HAP-1 (cell line): ENCODE results near the gene ZDHHC7.

ENCODE experiments used
- DNase-seq, 2 experiments: peaks; one replicate each; pipeline ENCODE4 v3.0.0-alpha.2; 2016 to 2020; ENCODE audit warnings: low spot score in 2 of 2
- H3K27me3 ChIP-seq: fragments of 250-450 bp; sonication (Bioruptor Pico); 2 replicates; pipeline ENCODE4 v1.5.1; 2020; ENCODE audit warnings: low read depth, mild to moderate bottlenecking, moderate library complexity
- H3K36me3 ChIP-seq: fragments of 250-450 bp; sonication (Bioruptor Pico); replicated peaks from 2 replicates; pipeline ENCODE4 v1.5.1; 2020; ENCODE audit warnings: mild to moderate bottlenecking
- H3K4me1 ChIP-seq: fragments of 250-450 bp; sonication (Bioruptor Pico); 2 replicates; pipeline ENCODE4 v1.5.1; 2020; ENCODE audit warnings: mild to moderate bottlenecking
- H3K4me3 ChIP-seq: fragments of 250-450 bp; sonication (Bioruptor Pico); 2 replicates; pipeline ENCODE4 v1.5.1; 2020; ENCODE audit warnings: mild to moderate bottlenecking, moderate library complexity
- H3K9me3 ChIP-seq: fragments of 250-450 bp; sonication (Bioruptor Pico); 2 replicates; pipeline ENCODE4 v1.5.1; 2020; ENCODE audit warnings: mild to moderate bottlenecking, moderate library complexity
- in situ Hi-C: fragments of 300-500 bp; cut with MboI; formaldehyde crosslinking; loops from 3 replicates; pipeline ENCODE4 v1.14.3; 2020; ENCODE audit warnings: low sequenced_read_pairs, inconsistent platforms, mixed read lengths

Gene ZDHHC7

GRCh38 chr16:84988328-84989080 lies 22.8 kb downstream of the ZDHHC7 start:
- in situ Hi-C loops: no loop called here
- peaks cover 46% of the 10 kb centered on the region for H3K36me3 ChIP-seq
- no peaks in the 10 kb centered on the region for H3K4me1 ChIP-seq
- DNase-seq: no peak
- H3K9me3 ChIP-seq: no peaks in the 10 kb centered on the region
- H3K27me3 ChIP-seq: no peaks in the 10 kb centered on the region
- no peak overlapping the region for H3K4me3 ChIP-seq

DNA sequence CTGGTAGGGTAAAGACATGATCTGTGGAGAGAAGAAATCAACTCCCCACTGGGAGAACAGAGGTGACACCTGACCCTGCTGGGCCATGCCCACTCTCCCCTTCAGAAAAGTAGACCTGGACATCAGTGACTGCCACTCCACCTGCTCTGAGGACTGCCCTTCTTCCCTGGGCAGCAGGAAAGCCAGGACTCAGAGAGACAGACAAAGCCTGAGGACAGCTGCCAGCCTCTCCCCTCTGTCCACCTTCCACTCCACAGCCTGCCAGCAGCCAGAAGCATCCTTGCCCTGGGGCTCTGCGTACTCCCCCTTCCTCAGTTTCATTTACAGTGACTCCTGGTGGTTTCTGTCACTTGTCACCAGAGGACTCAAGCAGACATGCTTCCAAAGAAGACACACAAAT lies 24.5 kb downstream of the ZDHHC7 start:
- Histone ChIP-seq H3K27me3 (no peaks in the 10 kb centered on the region), H3K36me3 (peaks cover 50% of the 10 kb centered on the region), H3K4me3 (no peak overlapping the region), H3K4me1 (no peaks in the 10 kb centered on the region), H3K9me3 (no peaks in the 10 kb centered on the region)
- no peak for DNase-seq
- in situ Hi-C loops: no loop called here

DNA sequence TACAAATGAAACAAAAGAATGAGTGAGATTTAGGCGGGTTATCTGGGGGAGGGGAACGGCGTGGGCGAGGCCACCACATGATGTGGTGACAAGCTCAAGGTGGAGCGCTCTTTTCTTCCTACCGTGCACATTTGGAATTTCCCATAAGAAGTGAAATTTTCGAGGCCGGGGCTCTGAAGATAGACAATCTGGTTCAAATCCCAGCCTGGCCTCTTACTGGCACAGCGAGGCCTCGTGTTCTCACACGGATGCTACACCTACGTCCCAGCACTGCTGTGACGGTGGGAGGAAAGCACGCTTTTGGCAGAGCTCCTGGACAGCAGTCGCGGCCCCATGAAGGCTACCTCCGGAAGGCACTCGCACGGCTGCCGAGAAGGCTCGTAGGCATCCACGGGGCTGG lies 25.2 kb downstream of the ZDHHC7 start:
- no peak for DNase-seq
- Histone ChIP-seq H3K4me3 (no peak overlapping the region), H3K4me1 (no peaks in the 10 kb centered on the region), H3K9me3 (no peaks in the 10 kb centered on the region), H3K36me3 (peaks cover 52% of the 10 kb centered on the region), H3K27me3 (no peaks in the 10 kb centered on the region)
- in situ Hi-C loops: no loop called here

- DNase-seq: no peak
- Histone ChIP-seq H3K27me3 (no peaks in the 10 kb centered on the region), H3K9me3 (no peaks in the 10 kb centered on the region), H3K36me3 (peaks cover 47% of the 10 kb centered on the region), H3K4me3 (no peak overlapping the region), H3K4me1 (no peaks in the 10 kb centered on the region)
- in situ Hi-C loops: no loop called here
Observed at GRCh38 chr16:84985079-84986065, 26.0 kb downstream of the ZDHHC7 start.

DNA sequence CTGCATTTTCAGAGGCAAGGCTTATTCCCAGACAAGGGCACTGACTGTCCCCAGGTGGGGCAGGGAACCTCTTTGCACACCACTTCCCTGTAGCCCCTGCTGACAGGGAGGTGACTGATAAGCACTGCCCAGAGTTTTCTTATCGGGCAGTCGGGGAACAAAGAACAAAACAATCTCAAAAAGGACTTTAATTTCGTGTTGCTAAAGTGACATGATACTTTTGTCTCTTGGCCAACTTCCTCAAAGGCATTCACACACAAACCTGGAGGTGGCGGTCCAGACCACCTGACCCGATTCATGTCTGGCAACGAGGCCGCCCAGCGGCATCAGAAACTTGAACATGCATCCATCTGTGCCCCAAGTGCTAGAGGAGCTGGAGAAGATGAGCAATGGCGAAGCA lies 28.9 kb downstream of the ZDHHC7 start:
- no peak for DNase-seq
- Histone ChIP-seq H3K9me3 (no peaks in the 10 kb centered on the region), H3K36me3 (peaks cover 38% of the 10 kb centered on the region), H3K4me1 (no peaks in the 10 kb centered on the region), H3K27me3 (no peaks in the 10 kb centered on the region), H3K4me3 (no peak overlapping the region)
- in situ Hi-C loops: no loop called here

GRCh38 chr16:84979516-84979915 lies 31.8 kb downstream of the ZDHHC7 start:
- Histone ChIP-seq H3K36me3 (peaks cover 47% of the 10 kb centered on the region), H3K9me3 (no peaks in the 10 kb centered on the region), H3K27me3 (no peaks in the 10 kb centered on the region), H3K4me3 (no peak overlapping the region), H3K4me1 (no peaks in the 10 kb centered on the region)
- in situ Hi-C loops: no loop called here
- DNase-seq: no peak

DNA sequence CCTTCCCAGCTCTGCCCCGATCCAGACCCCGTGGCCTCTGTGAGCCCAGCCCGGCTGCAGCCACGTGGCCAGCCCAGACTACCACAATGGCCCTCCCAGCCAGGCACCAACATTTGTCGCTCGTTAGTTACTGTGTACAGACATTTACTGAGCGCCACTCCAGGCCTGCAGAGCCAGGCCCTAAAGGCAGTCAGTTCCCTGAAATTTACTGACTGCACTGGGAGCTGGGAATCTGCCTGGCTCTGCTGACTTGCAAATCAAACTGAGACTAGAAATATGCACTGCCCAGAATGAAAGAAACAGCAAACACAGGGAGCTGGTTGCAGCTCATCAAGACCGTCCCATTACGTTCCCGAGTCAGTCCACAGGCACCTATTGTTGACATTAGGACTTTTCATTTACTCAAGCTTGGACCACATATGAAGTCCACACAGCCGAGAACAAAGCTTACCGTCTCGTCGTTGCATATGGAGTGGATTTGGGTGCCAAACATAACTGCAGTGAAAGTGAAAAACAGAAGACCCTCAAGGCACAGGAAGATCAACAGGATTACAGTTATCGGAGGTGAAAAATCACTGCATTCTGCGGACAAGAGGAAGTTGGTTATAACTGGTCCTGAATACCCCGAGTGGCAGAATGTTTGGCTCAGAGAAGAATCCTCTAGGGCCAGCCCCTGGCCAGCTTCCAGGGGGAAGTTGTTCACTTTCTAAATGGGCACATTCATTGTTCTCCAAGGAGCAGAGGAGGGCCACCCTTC lies 34.5 kb downstream of the ZDHHC7 start:
- H3K9me3 ChIP-seq: no peaks in the 10 kb centered on the region
- H3K27me3 ChIP-seq: no peaks in the 10 kb centered on the region
- H3K4me3 ChIP-seq: no peak overlapping the region
- peaks cover 43% of the 10 kb centered on the region for H3K36me3 ChIP-seq
- no peak for DNase-seq
- no peaks in the 10 kb centered on the region for H3K4me1 ChIP-seq
- in situ Hi-C loops: no loop called here

- in situ Hi-C loops: no loop called here
- Histone ChIP-seq H3K9me3 (no peaks in the 10 kb centered on the region), H3K36me3 (peaks cover 34% of the 10 kb centered on the region), H3K4me3 (no peak overlapping the region), H3K27me3 (no peaks in the 10 kb centered on the region), H3K4me1 (no peaks in the 10 kb centered on the region)
- DNase-seq: no peak
Observed at GRCh38 chr16:84975522-84975921, 35.8 kb downstream of the ZDHHC7 start.

DNA sequence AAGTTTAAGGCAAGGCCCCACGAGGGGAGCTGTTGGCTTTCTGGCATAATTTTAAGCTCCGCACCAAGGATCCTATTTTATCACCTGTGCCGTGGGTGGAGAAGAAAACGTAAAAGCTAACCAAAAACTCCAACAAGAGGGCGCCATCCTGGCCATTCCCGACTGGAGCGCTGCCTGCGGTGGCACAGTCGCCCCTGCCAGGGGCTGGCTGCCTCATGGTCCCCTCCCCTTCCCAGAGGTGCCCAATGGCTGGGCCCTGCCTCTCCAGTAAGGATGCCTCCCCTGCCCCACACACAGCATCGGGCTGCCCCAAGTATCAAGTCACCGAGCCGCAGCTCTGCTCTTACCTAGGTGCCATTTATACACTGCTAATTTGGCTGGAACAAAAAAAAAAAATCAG lies 36.3 kb downstream of the ZDHHC7 start:
- Histone ChIP-seq H3K9me3 (no peaks in the 10 kb centered on the region), H3K4me3 (no peak overlapping the region), H3K36me3 (peaks cover 34% of the 10 kb centered on the region), H3K27me3 (no peaks in the 10 kb centered on the region), H3K4me1 (no peaks in the 10 kb centered on the region)
- in situ Hi-C loops: no loop called here
- no peak for DNase-seq

DNA sequence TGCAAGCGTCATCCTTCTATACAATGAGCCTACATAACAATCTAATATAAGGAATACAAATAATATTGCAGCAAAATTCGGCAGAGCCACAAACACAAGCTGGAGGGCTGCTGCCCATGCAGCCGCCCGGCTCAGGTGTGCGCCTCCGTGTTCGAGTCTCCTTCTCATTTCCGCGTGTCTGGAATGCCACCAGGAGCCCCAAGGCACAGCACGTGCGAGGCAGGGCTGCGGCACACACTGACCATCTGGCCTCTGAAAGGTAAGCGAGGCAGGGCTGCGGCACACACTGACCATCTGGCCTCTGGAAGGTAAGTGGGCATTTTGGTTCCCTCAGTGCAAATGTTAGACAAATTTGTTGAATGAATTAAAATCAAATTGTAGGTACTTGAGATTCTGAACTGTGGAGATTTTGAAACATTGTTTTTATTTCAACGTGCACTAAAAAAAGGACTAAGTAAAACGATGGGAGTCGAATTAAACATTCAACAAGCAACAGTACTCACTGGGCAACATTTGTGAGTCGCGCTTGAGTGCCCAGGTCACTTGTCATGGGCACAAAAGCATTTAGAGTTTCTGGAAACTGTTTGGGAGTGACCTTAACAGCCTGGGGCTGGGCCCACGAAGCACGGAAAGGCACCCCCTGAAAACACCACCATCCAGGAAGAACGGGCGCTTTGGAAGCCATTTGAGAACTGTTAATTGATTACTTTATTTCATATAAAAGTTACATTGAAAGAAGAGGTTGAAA lies 37.4 kb downstream of the ZDHHC7 start:
- H3K27me3 ChIP-seq: no peaks in the 10 kb centered on the region
- peaks cover 32% of the 10 kb centered on the region for H3K36me3 ChIP-seq
- H3K9me3 ChIP-seq: no peaks in the 10 kb centered on the region
- H3K4me3 ChIP-seq: no peak overlapping the region
- H3K4me1 ChIP-seq: no peaks in the 10 kb centered on the region
- in situ Hi-C loops: no loop called here
- DNase-seq: no peak

GRCh38 chr16:84973236-84973635 lies 38.1 kb downstream of the ZDHHC7 start:
- no peaks in the 10 kb centered on the region for H3K4me1 ChIP-seq
- no peaks in the 10 kb centered on the region for H3K9me3 ChIP-seq
- H3K4me3 ChIP-seq: no peak overlapping the region
- in situ Hi-C loops: no loop called here
- no peak for DNase-seq
- peaks cover 27% of the 10 kb centered on the region for H3K36me3 ChIP-seq
- no peaks in the 10 kb centered on the region for H3K27me3 ChIP-seq

DNA sequence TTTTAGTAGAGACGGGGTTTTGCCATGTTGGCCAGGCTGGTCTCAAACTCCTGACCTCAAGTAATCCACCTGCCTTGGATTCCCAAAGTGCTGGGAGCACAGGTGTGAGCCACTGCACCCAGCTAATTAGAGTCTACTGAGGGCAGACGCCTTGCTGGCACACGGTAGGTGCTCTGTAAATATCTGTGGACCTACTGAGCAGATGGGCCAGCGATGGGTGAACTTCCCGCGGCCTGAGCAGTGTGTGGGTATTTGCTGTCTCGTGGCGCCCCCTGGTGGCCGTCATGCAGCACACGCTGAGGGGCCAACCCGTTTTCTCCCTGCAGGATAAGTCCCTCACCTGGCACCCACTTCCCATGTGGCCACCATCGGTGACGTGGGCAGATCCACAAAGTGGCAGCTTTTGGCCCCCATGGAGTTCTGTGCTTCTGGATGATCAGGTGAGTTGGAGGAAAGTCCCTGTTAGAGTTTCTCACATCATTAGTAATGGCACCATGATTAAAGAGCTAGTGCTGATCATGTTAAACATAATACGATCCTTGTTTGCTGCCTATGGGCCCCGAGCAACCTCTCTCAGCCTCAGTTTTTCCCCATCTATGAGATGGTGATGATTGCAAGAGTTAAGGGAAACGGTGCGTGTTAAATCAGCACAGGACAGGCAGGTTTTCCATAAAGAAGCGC lies 40.7 kb downstream of the ZDHHC7 start:
- in situ Hi-C loops: no loop called here

More for the DNA sequence above, 40.7 kb downstream of the ZDHHC7 start:
- H3K4me1 ChIP-seq: no peaks in the 10 kb centered on the region
- peak; percentile 53 to 89 for DNase-seq
- no peak overlapping the region for H3K4me3 ChIP-seq
- H3K27me3 ChIP-seq: no peaks in the 10 kb centered on the region
- no peaks in the 10 kb centered on the region for H3K9me3 ChIP-seq
- peaks cover 2% of the 10 kb centered on the region for H3K36me3 ChIP-seq
